Bronchus fibroblast of lung (primary cell): ENCODE data around the gene ATP5PD. TPM values are rescaled to one million over a fixed set of nuclear protein-coding genes. Genes with fewer than 3 reads are reported as not detected.

Source experiments
- total RNA-seq: library from RNA; depleted of rRNA; stranded (reverse); fragments of >200 nt; gene quantifications from 2 replicates; pipeline ENCODE4 v1.2.3, GENCODE V29; 2015

The ATP5PD gene
- 327 and 334 TPM in 2 replicates for total RNA-seq

DNA sequence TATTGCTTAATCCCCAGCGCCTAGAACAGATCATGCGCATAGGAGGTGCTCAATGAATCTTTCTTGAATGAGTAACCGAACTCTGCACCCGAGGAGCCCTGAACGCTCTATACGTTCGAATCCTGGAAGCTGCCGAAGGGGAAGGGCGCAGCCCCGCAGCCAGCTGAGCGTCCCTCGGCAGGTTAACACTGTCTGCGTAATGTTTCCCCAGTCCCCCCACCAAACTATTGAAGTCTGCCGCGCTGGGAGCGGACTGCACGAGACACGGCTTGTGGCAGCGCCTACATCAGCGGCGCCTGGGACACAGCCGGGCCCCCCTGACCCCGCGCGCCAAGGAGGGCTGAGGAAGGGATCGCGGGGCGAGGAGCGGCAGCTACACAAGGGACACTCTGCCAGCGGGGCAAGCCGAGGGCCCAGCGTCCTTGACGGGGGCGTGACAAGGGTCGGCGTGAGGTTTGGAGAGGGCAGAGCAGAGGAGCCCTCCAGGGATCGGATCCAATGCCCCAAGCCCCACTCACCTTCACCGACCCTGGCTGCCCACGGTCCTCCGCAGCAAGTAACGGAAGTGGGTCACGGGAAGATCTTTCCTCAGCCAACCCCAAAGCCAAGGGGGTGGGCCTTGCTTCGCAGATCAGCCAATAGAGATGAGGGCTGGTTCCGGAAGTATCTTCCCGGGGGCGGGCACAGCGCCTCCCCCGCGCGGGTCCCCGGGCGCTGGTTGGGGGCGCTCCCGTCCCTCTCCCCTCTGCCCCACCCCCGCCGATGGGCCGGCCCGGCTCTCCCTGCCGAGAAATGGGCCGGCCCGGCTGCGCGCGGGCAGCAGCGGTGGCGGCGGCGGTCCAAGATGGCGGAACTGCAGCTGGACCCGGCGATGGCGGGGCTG, at the start of gene ATP5PD, which contains the start of gene KCTD2:
Gene ATP5PD (minus strand): TSS at position 563 of the 883 bp plus-strand sequence. CDS start 4,319 bp downstream, outside the sequence.
Gene KCTD2 (plus strand): TSS at position 819 of the 883 bp plus-strand sequence. CDS start 26 bp downstream, at position 845.

GRCh38 chr17:75087558-75088453, 41.0 kb upstream of the ATP5PD start, which contains the start of gene SLC16A5:
SLC16A5 (plus strand) TSS chr17:75087954; CDS start chr17:75093637, 5,683 bp downstream.

DNA sequence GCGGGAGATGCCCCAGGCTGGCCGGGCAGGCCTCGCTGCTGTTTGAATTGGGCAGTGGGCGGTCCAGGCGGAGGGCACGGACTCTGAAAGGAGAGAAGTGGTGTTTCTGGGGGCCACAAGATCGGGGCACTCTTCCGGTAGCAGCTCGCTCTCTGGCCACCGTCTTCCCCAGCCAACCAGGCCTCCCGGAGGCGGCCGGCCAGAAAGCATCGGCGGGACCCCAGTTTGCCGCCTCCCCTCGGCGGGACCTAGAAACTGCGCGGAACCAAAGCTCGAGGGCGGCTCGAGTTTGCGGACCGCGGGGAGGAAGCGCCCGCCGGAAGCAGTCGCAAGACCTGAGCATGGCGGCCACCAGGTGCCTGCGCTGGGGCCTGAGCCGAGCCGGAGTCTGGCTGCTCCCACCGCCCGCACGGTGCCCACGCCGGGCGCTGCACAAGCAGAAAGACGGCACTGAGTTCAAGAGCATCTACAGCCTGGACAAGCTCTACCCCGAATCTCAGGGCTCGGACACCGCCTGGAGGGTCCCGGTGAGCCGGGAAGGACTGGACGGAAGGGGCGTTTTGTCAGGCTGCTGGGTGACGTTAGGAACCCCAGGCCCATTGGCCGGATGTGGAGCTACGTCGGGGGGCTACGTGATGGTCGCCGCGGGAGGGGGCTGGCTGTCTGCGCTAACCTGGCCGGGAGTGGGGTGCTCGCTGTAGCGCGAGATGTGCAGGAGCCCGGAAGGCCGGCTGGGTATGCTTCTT, 34.2 kb downstream of the ATP5PD start, which contains the start of gene MRPL58:
Gene MRPL58 (plus strand): TSS at position 325 of the 746 bp plus-strand sequence. CDS start 17 bp downstream, at position 342.

Other genes starting within 250 kb of the ATP5PD start
- not detected in 2 replicates for gene GRIN2C, start 187.1 kb downstream of the ATP5PD start, total RNA-seq
- 31.1 and 32.1 TPM in 2 replicates for gene FDXR, start 174.0 kb downstream of the ATP5PD start, total RNA-seq
- gene FADS6, start 153.3 kb downstream of the ATP5PD start, total RNA-seq = not detected in 2 replicates
- not detected in 2 replicates for gene USH1G, start 123.7 kb downstream of the ATP5PD start, total RNA-seq
- not detected in 2 replicates for gene OTOP2, start 122.7 kb downstream of the ATP5PD start, total RNA-seq
- gene OTOP3, start 111.1 kb downstream of the ATP5PD start, total RNA-seq = not detected in 2 replicates
- gene HID1, start 74.2 kb downstream of the ATP5PD start, total RNA-seq = 0.45 and 0.67 TPM in 2 replicates
- gene CDR2L, start 59.3 kb downstream of the ATP5PD start, total RNA-seq = 15.8 and 21.5 TPM in 2 replicates
- 95.0 and 112 TPM in 2 replicates for gene MRPL58, start 34.3 kb downstream of the ATP5PD start, total RNA-seq
- 13.7 and 15.3 TPM in 2 replicates for gene KCTD2, start 256 bp upstream of the ATP5PD start, total RNA-seq
- gene SLC16A5, start 41.0 kb upstream of the ATP5PD start, total RNA-seq = 8.2 and 9.2 TPM in 2 replicates
- gene ARMC7, start 63.0 kb upstream of the ATP5PD start, total RNA-seq = 3.9 and 4.5 TPM in 2 replicates
- 139 and 146 TPM in 2 replicates for gene NT5C, start 84.8 kb upstream of the ATP5PD start, total RNA-seq
- 501 and 529 TPM in 2 replicates for gene JPT1, start 107.5 kb upstream of the ATP5PD start, total RNA-seq
- 102 and 108 TPM in 2 replicates for gene SUMO2, start 136.0 kb upstream of the ATP5PD start, total RNA-seq
- gene NUP85, start 158.7 kb upstream of the ATP5PD start, total RNA-seq = 44.4 and 47.2 TPM in 2 replicates
- gene GGA3, start 214.6 kb upstream of the ATP5PD start, total RNA-seq = 13.8 and 16.3 TPM in 2 replicates
- gene MRPS7, start 214.9 kb upstream of the ATP5PD start, total RNA-seq = 41.4 and 46.2 TPM in 2 replicates
- gene MIF4GD, start 224.3 kb upstream of the ATP5PD start, total RNA-seq = 10.4 and 10.6 TPM in 2 replicates
- 7.6 TPM in 2 replicates for gene SLC25A19, start 242.5 kb upstream of the ATP5PD start, total RNA-seq